GM12801 (cell line): Measurements from ENCODE around the gene MAK.

Experiments
- TF ChIP-seq, protein P1 (sequence below): IDR thresholded peaks from one replicate; pipeline ENCODE4 v1.5.1; 2011; ENCODE audit warnings: control low read depth; ENCODE audit not compliant: insufficient read length; ENCODE audit errors: extremely low read depth

The MAK gene

DNA sequence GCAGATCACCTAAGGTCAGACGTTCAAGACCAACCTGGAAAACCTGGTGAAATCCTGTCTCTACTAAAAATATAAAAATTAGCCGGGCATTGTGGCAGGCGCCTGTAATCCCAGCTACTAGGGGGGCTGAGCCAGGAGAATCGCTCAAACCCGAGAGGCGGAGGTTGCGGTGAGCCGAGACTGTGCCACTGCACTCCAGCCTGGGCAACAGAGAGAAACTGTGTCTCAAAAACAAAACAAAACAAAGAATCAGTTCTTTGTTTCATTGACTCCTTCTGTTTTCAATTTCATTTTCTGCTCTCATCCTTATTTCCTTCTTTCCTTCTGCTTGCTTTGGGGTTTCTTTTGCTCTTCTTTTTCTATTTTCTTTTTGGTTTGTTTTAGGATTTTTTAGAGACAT lies 124.4 kb downstream of the MAK start:
- TF ChIP-seq, protein P1, sequence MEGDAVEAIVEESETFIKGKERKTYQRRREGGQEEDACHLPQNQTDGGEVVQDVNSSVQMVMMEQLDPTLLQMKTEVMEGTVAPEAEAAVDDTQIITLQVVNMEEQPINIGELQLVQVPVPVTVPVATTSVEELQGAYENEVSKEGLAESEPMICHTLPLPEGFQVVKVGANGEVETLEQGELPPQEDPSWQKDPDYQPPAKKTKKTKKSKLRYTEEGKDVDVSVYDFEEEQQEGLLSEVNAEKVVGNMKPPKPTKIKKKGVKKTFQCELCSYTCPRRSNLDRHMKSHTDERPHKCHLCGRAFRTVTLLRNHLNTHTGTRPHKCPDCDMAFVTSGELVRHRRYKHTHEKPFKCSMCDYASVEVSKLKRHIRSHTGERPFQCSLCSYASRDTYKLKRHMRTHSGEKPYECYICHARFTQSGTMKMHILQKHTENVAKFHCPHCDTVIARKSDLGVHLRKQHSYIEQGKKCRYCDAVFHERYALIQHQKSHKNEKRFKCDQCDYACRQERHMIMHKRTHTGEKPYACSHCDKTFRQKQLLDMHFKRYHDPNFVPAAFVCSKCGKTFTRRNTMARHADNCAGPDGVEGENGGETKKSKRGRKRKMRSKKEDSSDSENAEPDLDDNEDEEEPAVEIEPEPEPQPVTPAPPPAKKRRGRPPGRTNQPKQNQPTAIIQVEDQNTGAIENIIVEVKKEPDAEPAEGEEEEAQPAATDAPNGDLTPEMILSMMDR: no peak
